Smooth muscle cell (in vitro differentiated cells): ENCODE results near the gene NTRK1. TPM values are rescaled to one million over a fixed set of nuclear protein-coding genes. Genes with fewer than 3 reads are reported as not detected.

Experiments
- DNase-seq: peaks from one replicate; lab custom pipeline; 2025; ENCODE audit not compliant: unreplicated experiment; lab: John Stamatoyannopoulos, UW
- H2AFZ ChIP-seq: fragments of 200-600 bp; sonication (generic); 2 replicates; pipeline ENCODE4 v1.6.0; 2016; ENCODE audit warnings: antibody characterized with exemption, low read depth, mild to moderate bottlenecking
- H3F3A ChIP-seq: fragments of 200-600 bp; sonication (generic); 2 replicates; pipeline ENCODE4 v1.6.0; 2017; ENCODE audit warnings: antibody characterized with exemption, low read depth
- H3K27ac ChIP-seq: fragments of 200-600 bp; sonication (generic); 2 replicates; pipeline ENCODE4 v1.5.1; 2016; ENCODE audit warnings: low read depth, mild to moderate bottlenecking
- H3K27me3 ChIP-seq: fragments of 200-600 bp; sonication (generic); 2 replicates; pipeline ENCODE4 v1.6.1; 2016; ENCODE audit warnings: low read depth, mild to moderate bottlenecking
- H3K36me3 ChIP-seq: fragments of 200-600 bp; sonication (generic); 2 replicates; pipeline ENCODE4 v1.5.1; 2016; ENCODE audit warnings: low read depth
- H3K4me1 ChIP-seq: fragments of 200-600 bp; sonication (generic); 2 replicates; pipeline ENCODE4 v1.5.1; 2016; ENCODE audit warnings: low read depth
- H3K4me2 ChIP-seq: fragments of 200-600 bp; sonication (generic); 2 replicates; pipeline ENCODE4 v1.6.0; 2016; ENCODE audit warnings: mild to moderate bottlenecking
- H3K4me3 ChIP-seq: fragments of 200-600 bp; sonication (generic); 2 replicates; pipeline ENCODE4 v1.5.1; 2016; ENCODE audit warnings: mild to moderate bottlenecking
- H3K79me2 ChIP-seq: fragments of 200-600 bp; sonication (generic); 2 replicates; pipeline ENCODE4 v1.6.0; 2016; ENCODE audit warnings: low read depth, mild to moderate bottlenecking
- H3K9ac ChIP-seq: fragments of 200-600 bp; sonication (generic); 2 replicates; pipeline ENCODE4 v1.6.0; 2016; ENCODE audit warnings: low read depth
- H3K9me3 ChIP-seq: fragments of 200-600 bp; sonication (generic); replicated peaks from 2 replicates; pipeline ENCODE4 v1.5.1; 2016; ENCODE audit warnings: low read depth
- H4K20me1 ChIP-seq: fragments of 200-600 bp; sonication (generic); 2 replicates; pipeline ENCODE4 v1.6.0; 2016; ENCODE audit warnings: low read depth
- WGBS: methylation state at CpG from one replicate; pipeline ENCODE4 v1.1.7; 2016; ENCODE audit warnings: low lambda C conversion rate; 5-methylcytosine and 5-hydroxymethylcytosine counted together
- polyA plus RNA-seq: library from polyadenylated mRNA; unstranded; fragments of >200 nt; fragmentation: Nextera tagmentation; extraction: Ambion mirVana; gene quantifications from 2 replicates; pipeline ENCODE4 v1.2.1, GENCODE V29; 2016
- total RNA-seq: library from RNA; depleted of rRNA; stranded (reverse); fragments of >200 nt; gene quantifications from 2 replicates; pipeline ENCODE4 v1.2.3, GENCODE V29; 2014
- TF ChIP-seq, protein P1 (sequence below): fragments of 200-600 bp; sonication (generic); IDR thresholded peaks from 2 replicates; pipeline ENCODE4 v1.5.1; 2017; ENCODE audit warnings: borderline replicate concordance, mild to moderate bottlenecking, antibody characterized with exemption; ENCODE audit not compliant: insufficient read depth, poor library complexity, severe bottlenecking

Gene NTRK1
- total and polyA plus RNA-seq, 2 experiments from 2014 or later: 0.85 to 3.6 TPM

DNA sequence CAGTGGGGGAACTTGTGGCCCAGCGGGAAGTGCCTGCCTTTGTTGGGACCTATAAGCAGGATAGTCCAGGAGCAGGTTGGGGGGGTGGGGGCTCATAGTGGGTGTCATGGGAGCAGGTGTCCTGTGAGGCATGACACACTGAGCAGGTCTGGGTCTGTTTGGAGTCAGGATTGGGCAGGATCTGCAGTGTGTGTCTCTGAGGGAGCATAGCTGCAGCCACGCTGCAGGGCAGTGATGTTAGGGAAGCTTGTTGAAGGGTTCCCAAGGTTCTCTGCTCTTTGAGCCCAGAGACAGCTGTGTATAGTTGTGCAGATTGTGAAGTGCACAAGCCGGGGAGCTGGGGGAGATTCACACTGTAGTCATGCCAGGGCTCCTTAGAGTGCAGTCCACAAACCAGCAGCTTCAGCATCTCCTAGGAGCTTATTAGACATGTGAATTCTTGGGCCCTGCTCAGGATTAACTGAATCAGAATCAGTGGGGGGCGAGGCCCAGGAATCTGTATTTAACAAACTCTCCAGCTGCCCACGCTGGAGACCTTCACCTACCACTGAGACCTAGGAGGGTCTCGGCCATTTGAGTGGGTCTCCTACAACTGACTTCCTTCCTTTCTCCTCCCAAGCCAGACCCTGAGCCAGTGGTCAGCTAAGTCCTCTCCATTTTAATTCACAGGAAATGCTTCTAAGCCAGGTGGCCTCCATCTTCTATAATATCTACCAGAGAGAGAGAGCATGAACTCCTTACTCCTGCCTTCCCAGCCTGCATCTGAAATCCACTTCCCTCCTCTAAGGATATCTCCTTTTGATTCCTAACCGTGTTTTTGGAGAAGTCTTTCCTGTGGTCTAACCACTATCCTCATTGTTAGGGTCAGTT is 12.8 kb upstream of the NTRK1 start:
- H3K27ac ChIP-seq: no peak overlapping the region
- no peak overlapping the region for H3K9ac ChIP-seq
- H3K27me3 ChIP-seq: peaks cover 67% of the 10 kb centered on the region
- no peak overlapping the region for H3K4me3 ChIP-seq
- H3K9me3 ChIP-seq: no peaks in the 10 kb centered on the region
- no peaks in the 10 kb centered on the region for H3K36me3 ChIP-seq
- H3F3A ChIP-seq: no peaks in the 10 kb centered on the region
- peaks cover 15% of the 10 kb centered on the region for H3K4me1 ChIP-seq
- H3K4me2 ChIP-seq: peak overlapping the region; percentile 78
- no peaks in the 10 kb centered on the region for H3K79me2 ChIP-seq
- no peak overlapping the region for H2AFZ ChIP-seq
- H4K20me1 ChIP-seq: no peaks in the 10 kb centered on the region
- 68% methylated on average over 7 of the region's 7 CpGs for WGBS
- TF ChIP-seq, protein P1, sequence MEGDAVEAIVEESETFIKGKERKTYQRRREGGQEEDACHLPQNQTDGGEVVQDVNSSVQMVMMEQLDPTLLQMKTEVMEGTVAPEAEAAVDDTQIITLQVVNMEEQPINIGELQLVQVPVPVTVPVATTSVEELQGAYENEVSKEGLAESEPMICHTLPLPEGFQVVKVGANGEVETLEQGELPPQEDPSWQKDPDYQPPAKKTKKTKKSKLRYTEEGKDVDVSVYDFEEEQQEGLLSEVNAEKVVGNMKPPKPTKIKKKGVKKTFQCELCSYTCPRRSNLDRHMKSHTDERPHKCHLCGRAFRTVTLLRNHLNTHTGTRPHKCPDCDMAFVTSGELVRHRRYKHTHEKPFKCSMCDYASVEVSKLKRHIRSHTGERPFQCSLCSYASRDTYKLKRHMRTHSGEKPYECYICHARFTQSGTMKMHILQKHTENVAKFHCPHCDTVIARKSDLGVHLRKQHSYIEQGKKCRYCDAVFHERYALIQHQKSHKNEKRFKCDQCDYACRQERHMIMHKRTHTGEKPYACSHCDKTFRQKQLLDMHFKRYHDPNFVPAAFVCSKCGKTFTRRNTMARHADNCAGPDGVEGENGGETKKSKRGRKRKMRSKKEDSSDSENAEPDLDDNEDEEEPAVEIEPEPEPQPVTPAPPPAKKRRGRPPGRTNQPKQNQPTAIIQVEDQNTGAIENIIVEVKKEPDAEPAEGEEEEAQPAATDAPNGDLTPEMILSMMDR: no peak
- DNase-seq: no peak

DNA sequence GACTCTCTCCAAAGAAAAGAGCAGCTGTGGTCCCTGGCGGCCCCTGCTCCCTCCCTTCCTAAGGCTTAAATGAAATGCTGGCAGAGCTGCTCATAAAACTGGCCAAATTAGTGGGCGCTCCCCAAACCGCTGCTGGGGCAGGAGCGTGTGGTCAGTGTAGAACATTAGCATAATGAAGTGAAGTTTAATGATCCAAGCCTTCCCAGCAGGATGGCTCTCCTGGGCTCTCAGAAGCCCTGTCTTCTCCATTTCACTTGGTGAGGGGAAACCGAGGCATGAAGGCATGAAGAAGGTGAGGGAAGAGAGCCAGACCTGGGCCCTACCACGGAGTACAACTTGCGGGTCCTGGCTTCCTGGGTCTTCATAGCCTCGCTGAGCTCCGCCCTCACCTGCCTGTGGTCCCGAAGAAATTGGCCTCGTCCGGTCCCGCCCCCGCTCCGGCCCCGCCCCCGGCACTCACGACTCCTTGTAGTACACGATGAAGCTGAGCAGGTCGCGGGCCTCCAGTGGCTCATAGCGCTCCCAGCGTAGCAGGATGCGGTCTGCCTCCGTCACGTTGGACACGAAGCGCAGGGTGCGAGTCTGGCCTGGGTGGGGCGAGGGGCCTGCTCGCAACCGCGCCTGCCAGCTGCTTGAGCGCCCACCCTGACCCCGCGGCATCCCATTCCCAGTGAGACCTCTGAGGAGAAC is 12.1 kb upstream of the NTRK1 start:
- no peak overlapping the region for H2AFZ ChIP-seq
- H3F3A ChIP-seq: no peaks in the 10 kb centered on the region
- H3K4me2 ChIP-seq: peak overlapping the region; percentile 78
- no peaks in the 10 kb centered on the region for H4K20me1 ChIP-seq
- H3K27me3 ChIP-seq: peaks cover 59% of the 10 kb centered on the region
- H3K9ac ChIP-seq: no peak overlapping the region
- no peak overlapping the region for H3K4me3 ChIP-seq
- peaks cover 15% of the 10 kb centered on the region for H3K4me1 ChIP-seq
- no peaks in the 10 kb centered on the region for H3K36me3 ChIP-seq
- WGBS: 9% methylated on average over 33 of the region's 36 CpGs
- no peak overlapping the region for H3K27ac ChIP-seq
- no peaks in the 10 kb centered on the region for H3K79me2 ChIP-seq
- DNase-seq: no peak
- no peaks in the 10 kb centered on the region for H3K9me3 ChIP-seq
- TF ChIP-seq, protein P1: no peak

DNA sequence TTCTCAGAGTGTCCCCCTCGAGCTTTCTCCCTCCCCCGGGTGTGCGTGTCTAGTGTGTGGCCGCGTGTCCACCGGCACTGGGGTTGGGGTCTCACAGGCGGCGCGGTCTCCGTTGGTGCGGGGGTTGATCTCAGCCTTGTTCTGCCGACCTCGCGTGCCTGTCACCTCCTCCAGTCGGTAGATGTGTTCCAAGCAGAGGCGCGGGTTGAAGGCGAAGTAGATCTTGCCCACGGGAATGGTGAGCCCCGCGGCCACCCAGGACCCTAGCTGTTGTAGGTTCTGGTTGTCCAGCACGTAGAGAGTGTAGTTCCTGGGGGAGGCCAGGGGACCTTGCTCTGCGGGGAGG is 11.5 kb upstream of the NTRK1 start:
- H3K79me2 ChIP-seq: no peaks in the 10 kb centered on the region
- peak overlapping the region; percentile 78 for H3K4me2 ChIP-seq
- no peak overlapping the region for H3K9ac ChIP-seq
- DNase-seq: no peak
- H3K9me3 ChIP-seq: no peaks in the 10 kb centered on the region
- WGBS: 28% methylated on average over 23 of the region's 23 CpGs
- no peaks in the 10 kb centered on the region for H3K36me3 ChIP-seq
- no peak overlapping the region for H3K27ac ChIP-seq
- no peak overlapping the region for H2AFZ ChIP-seq
- no peak overlapping the region for H3K4me3 ChIP-seq
- peaks cover 15% of the 10 kb centered on the region for H3K4me1 ChIP-seq
- TF ChIP-seq, protein P1: no peak
- no peaks in the 10 kb centered on the region for H3F3A ChIP-seq
- peaks cover 54% of the 10 kb centered on the region for H3K27me3 ChIP-seq
- H4K20me1 ChIP-seq: no peaks in the 10 kb centered on the region
